HG03064 (cell line): ENCODE measurements around the gene NXPE3.

Experiments used
- ATAC-seq: cut with Tn5 transposase; IDR thresholded peaks from one replicate; pipeline ENCODE4 v1.9.1; 2021; ENCODE audit warnings: low read depth; ENCODE audit not compliant: unreplicated experiment

Gene NXPE3

GRCh38 chr3:101801174-101801573, 22.2 kb downstream of the NXPE3 start:
- ATAC-seq: no peak

DNA sequence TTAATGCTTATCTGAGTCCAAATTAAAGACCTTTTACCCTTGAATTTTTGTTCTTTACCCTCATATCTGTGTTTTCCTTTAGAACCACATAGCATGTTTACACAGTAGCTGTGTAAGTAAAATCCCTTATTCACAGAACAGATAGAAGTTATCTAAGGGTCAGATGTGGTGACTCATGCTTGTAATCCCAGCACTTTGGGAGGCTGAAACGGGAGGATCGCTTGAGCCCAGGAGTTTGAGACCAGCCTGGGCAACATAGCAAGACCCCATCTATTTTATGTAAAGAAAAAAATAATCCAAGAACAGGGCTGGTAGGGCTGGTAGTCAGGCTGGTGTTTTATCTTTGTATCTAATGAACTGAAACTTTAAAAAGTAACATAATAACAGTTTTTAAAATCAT, 23.2 kb downstream of the NXPE3 start:
- no peak for ATAC-seq

DNA sequence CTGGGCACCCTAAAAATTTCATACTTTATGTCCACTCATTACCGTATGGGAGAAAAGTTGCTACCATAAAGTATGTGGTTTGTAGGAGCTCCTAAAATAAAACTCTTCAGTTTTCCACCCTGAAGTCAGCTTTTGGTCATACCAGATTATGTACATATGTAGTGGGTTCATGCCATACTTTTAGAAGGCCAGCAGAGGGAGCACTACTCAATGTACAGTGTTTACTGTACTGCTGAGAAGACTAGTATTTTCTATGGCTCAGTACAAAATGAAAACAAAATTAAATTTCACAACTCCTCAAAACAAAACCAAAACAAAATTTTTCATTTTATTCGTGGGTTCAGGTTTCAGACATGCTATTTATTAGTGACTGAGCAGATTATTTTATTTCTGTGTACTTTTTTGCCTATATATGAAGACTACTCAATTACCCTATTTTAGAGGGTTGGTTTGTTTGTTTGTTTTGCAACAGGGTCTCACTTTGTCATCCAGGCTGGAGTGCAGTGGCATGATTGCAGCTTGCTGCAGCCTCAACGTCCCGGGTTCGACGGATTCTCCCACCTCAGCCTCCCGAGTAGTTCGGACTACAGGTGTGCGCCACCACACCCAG, 24.3 kb downstream of the NXPE3 start:
- ATAC-seq: peak; percentile 80

DNA sequence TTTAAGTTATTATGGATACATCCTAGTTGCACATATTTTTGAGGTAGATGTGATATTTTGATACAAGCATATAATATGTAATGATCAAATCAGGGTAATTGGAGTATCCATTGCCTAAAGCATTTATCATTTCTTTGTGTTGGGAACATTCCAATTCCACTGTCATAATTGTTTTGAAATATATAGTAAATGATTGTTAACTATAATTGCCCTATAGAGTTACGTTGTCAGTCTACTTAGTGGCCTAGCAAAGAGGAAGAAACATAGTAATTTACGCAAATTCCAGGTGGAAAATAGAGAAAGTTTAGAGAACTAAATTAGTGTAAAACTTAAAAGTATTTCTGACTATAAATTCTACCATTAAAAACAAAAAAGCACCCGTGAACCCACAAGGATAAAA, 24.9 kb downstream of the NXPE3 start:
- no peak for ATAC-seq

DNA sequence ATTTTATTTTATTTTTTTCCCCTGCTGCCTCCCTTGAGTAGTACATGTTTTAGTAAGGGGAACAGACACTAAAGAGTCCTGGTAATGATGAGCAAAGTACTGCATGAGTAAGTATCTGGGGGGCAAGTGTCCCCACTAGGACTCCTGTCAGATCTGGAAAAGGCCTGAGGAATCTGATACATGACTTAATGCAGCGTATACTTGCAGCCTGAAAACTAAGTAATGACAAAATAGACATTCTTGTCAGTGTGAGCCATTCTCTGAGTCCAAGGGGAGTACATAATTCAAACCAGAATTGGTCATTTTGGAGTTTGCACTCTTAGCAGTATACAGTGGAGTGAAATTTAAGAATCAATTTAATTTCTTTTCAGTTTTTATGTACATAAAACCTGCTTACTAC, 27.5 kb downstream of the NXPE3 start:
- ATAC-seq: no peak

DNA sequence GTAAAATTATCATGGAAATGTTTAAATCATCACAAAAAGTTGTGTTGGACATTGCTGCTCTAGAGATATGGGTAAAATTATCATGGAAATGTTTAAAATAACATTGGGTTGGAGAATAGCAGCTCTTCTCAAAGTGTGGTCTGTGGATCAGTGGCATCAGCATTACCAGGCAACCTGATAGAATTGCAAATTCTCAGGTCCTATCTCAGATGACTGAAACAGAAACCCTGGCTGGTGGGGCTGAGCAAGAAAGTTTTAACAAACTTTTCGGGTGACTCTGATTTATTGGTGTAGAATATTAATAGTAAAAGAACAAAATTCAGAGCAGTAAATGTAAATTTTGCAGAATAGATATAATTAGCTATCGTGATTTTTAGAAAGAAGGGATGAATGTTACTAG, 28.9 kb downstream of the NXPE3 start:
- peak; percentile 70 for ATAC-seq

GRCh38 chr3:101809178-101810021, 30.4 kb downstream of the NXPE3 start:
- no peak for ATAC-seq

- no peak for ATAC-seq
These were observed 31.0 kb downstream of the NXPE3 start for GRCh38 chr3:101810022-101810418.

- ATAC-seq: no peak
These were observed 32.9 kb downstream of the NXPE3 start for GRCh38 chr3:101811875-101812274.

DNA sequence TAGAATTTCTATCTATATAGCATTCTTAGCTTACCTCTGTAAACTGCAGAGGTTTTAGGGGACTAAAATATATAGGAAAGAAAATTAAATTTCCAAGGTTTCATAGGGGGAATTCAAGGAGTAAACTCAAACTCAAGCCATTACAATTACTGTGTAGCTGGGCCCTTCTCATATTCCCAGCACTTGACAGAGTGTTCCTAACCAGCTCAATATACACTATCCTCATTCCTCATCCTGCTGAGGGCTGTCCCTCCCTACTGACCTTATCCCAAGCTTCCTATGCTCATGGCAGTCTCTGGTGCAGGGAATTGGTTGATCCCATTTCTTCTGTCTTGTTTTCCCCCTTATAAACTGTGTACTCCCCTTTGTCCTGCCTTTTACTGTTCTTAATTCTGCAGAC, 33.9 kb downstream of the NXPE3 start:
- ATAC-seq: no peak

GRCh38 chr3:101813817-101814440, 34.9 kb downstream of the NXPE3 start:
- no peak for ATAC-seq

DNA sequence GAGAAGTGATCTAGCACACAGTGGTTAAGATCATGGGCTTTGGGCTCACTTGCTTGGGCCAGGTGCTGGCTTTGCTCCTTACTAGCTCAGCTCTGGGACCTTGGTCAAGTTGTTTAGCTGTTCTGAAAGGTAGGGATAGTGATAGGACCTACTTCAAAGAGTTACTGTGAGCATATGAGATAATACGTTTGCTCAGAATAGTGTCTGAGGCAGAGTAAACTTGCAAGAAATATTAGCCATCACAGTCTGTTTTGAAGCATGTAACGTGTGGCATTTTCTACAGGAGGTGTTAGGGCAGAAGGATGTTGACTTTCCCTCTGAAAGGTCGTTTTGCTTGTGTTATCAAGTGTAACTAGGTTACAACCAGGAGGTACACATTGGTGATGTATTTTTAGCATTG, 35.8 kb downstream of the NXPE3 start:
- ATAC-seq: no peak

DNA sequence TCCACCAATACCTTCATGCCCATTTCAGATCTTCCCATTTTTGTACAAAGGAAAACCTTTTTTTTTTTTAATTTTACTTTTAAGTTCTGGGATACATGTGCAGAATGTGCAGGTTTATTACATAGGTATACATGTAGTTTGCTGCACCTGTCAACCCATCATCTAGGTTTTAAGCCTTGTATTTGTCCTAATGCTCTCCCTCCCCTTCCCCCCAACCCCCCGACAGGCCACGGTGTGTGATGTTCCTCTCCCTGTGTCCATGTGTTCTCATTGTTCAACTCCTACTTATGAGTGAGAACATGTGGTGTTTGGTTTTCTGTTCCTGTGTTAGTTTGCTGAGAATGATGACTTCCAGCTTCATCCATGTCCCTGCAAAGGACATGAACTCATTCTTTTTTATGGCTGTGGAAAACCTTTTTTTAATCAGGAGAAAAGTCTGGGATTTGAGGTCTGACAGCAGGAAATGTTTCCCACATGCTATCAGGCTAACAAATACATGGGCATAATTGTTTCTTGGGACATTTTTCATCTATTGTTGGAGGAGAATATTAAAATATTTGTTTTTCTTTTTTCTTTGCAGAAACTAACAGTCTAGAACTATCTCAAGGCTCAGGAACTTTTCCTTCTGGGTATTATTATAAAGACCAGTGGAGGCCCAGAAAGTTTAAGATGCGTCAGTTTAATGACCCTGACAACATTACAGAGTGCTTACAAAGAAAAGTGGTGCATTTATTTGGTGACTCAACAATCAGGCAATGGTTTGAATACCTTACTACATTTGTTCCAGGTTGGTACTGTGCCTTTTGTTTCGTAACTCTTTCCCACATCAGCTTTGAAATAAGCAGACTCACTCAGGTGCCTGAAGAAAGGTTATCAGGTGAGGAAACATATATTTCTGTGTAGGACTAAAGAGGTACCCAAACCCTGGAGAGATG, 37.5 kb downstream of the NXPE3 start:
- no peak for ATAC-seq

- no peak for ATAC-seq
These were observed 39.0 kb downstream of the NXPE3 start for GRCh38 chr3:101817992-101818391.

- ATAC-seq: no peak
These were observed 40.7 kb downstream of the NXPE3 start for GRCh38 chr3:101819649-101820206.

GRCh38 chr3:101821503-101821902, 42.5 kb downstream of the NXPE3 start:
- no peak for ATAC-seq

DNA sequence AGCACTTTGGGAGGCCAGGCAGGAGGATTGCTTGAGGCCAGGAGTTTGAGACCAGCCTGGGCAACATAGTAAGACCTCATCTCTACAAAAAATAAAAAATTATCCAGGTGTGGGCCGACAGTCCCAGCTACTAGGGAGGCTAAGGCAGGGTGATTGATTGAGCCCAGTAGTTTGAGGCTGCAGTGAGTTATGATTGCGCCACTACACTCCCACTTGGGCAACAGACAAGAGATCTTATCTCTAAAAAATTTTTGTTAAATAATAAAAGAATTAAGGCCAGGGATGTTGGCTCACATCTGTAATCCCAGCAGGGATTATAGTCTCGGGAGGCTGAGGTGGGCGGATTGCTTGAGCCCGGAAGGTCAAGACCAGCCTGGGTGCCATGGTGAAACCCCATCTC, 44.5 kb downstream of the NXPE3 start:
- no peak for ATAC-seq

DNA sequence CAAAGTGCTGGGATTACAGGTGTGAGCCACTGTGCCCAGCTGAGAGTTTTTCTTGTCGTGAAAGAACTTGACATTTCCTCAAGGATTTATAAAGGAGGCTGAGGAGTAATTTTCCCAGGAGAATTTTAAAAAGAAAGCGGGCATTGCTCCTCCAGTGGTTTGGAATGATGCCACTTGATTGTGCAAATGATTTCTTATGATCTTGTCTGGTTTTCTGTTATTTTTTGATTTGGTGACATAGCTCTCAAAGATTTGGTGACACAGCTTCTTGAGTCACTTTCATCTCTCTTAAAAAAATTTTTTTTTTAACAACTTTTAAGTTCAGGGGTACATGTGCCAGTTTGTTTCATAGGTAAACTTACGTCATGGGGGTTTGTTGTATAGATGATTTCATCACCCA, 45.7 kb downstream of the NXPE3 start:
- ATAC-seq: no peak

- ATAC-seq: no peak
These were observed 47.0 kb downstream of the NXPE3 start for GRCh38 chr3:101825904-101826445.
